GM20000 (cell line): ENCODE results near the gene B3GLCT.

Source experiments
- DNase-seq: peaks from one replicate; pipeline ENCODE4 v3.0.0; 2012; ENCODE audit warnings: low spot score
- TF ChIP-seq, protein P1 (sequence below): IDR thresholded peaks from 2 replicates; pipeline ENCODE4 v1.5.1; 2012; ENCODE audit warnings: mild to moderate bottlenecking, control low read depth; ENCODE audit errors: extremely low read depth, missing control alignments

B3GLCT gene

GRCh38 chr13:31224174-31224669, 24.4 kb downstream of the B3GLCT start:
- no peak for DNase-seq
- TF ChIP-seq, protein P1, sequence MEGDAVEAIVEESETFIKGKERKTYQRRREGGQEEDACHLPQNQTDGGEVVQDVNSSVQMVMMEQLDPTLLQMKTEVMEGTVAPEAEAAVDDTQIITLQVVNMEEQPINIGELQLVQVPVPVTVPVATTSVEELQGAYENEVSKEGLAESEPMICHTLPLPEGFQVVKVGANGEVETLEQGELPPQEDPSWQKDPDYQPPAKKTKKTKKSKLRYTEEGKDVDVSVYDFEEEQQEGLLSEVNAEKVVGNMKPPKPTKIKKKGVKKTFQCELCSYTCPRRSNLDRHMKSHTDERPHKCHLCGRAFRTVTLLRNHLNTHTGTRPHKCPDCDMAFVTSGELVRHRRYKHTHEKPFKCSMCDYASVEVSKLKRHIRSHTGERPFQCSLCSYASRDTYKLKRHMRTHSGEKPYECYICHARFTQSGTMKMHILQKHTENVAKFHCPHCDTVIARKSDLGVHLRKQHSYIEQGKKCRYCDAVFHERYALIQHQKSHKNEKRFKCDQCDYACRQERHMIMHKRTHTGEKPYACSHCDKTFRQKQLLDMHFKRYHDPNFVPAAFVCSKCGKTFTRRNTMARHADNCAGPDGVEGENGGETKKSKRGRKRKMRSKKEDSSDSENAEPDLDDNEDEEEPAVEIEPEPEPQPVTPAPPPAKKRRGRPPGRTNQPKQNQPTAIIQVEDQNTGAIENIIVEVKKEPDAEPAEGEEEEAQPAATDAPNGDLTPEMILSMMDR, result no peak

- TF ChIP-seq, protein P1, result no peak
- DNase-seq, result no peak
These were observed 25.3 kb downstream of the B3GLCT start for GRCh38 chr13:31224963-31225559.

DNA sequence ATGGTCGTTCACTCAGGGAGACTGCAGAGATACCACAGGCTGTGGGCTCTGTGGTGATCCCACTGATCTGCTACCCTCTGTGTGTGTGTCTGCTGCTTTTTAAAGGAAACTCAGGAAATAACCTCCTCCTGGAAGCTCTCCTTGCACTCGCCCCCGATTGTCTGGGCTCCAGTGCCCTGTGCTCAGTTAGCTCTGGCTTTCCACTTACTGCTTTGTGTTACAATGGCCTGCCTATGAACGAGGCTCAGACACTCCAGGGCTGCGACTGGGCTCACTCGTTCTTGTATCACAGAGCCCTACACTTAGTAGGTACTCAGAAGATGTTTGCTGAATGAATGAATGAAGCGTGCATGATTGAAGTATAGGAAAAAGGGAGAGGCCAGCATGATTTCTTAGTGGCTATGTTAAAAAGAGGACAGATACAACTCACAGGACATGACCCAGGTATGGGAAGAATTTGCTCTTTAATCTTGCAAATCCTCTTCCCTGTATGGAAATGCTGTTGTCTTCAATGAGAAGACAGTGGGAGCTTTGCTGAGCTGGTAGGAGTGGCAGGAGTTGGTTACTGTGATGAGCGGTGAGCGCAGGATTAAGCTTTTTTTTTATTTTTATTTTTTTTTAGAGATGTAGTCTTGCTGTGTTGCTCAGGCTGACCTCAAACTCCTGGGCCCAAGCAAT, 26.4 kb downstream of the B3GLCT start:
- TF ChIP-seq, protein P1, result no peak
- DNase-seq, result no peak

DNA sequence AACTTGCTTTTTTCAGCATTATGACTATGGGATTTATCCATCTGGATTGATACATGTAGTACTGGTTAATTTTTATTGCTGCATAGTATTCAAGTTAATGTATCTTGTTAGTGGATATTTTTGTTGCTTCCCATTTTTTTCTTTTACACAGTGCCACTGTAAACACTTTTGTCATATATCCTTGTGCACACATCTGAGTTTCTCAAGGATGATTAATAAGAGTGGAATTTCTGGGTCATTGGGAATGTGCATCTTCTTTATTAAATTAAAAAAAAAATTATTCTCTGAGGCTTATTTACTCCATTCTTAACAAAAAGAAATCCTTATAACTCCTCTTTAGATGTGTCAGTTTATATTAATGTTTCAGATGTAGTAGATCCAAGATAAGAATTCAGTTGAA, 27.3 kb downstream of the B3GLCT start:
- no peak for DNase-seq
- TF ChIP-seq, protein P1, result no peak

- TF ChIP-seq, protein P1, result no peak
- no peak for DNase-seq
These were observed 28.1 kb downstream of the B3GLCT start for GRCh38 chr13:31227870-31228269.

DNA sequence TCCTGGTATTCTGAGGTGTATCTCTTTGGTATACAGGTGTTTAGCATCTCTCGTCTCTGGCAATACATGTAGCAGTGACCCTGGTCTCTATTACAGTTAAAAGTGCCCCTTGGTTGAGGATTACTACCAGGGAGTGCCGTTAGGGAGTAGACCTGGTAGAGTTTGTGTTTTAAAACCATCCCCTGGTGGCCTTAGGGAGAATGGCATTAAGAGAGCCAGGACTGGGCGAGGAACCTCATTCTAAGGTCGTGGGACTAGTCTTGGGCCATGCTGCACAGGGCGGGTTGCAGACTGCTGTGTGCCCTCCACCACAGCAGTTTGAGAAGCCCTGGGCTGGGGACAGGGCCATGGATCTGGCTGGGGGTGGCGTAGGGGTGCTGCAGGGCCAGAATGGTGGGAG, 35.0 kb downstream of the B3GLCT start:
- DNase-seq, result no peak
- TF ChIP-seq, protein P1, result no peak

- DNase-seq, result peak; percentile 21
- TF ChIP-seq, protein P1, result peak; percentile 32
These were observed 36.5 kb downstream of the B3GLCT start for GRCh38 chr13:31236211-31236786.
